ENCODE measurements around the gene TRH.

The TRH gene, protein sequence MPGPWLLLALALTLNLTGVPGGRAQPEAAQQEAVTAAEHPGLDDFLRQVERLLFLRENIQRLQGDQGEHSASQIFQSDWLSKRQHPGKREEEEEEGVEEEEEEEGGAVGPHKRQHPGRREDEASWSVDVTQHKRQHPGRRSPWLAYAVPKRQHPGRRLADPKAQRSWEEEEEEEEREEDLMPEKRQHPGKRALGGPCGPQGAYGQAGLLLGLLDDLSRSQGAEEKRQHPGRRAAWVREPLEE
- 0 to 0.22 (median 0) reads per million in 17 experiments for total RNA-seq

- no peak for DNase-seq
Measured at GRCh38 chr3:129974564-129974832, at the start of gene TRH. Gene TRH (plus strand): TSS chr3:129974720. CDS start chr3:129975817, 1,097 bp downstream.

GRCh38 chr3:129927072-129927471, 47.4 kb upstream of the TRH start:
- no peak for DNase-seq

DNA sequence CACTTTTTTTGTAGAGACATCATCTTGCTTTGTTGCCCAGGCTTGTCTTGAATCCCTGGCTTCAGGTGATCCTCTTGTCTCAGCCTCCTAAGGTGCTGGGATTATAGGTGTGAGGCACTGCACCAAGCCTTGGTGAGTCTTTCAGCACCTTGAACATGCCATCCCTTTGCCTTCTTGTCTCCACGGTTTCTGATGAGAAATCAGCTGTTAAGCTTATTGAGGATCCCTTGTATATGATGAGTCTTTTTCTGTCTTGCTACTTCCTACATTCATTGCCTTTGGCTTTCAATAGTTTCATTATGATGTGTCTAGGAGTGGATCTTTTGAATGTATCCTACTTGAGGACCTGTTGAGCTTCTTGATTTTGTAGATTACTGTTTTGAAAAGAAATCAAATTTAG, 45.1 kb upstream of the TRH start:
- no peak for DNase-seq

- no peak for DNase-seq
Measured at GRCh38 chr3:129933471-129933870, 41.0 kb upstream of the TRH start.

- peak; percentile 41 to 55 (median 45) for DNase-seq
Measured at GRCh38 chr3:129934234-129935123, 40.0 kb upstream of the TRH start.

GRCh38 chr3:129936757-129937156, 37.8 kb upstream of the TRH start:
- DNase-seq = peak; percentile 34 to 63 (median 54)

GRCh38 chr3:129937717-129938116, 36.8 kb upstream of the TRH start:
- no peak for DNase-seq

GRCh38 chr3:129938140-129938930, 36.2 kb upstream of the TRH start:
- no peak for DNase-seq

- no peak for DNase-seq
Measured at GRCh38 chr3:129940086-129940485, 34.4 kb upstream of the TRH start.

DNA sequence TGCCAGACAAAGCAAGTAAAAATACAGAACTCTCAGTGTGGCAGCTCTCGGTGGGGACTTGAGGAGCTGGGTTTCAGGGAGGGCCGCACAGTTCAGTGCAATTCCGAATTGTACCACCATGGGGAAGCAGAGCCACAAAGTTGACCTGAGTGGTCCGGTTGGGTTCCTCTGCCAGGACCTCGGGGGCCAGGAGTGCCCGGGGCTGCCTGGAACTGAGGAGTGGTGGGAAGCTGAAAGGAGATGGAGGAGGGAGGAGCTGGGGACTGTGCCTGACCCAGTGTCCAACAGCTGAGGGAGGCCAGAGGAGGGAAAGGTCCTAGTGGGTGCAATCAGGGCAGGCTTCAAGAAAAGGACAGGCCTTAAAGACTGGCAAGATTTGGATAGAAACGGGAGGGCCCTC, 32.2 kb upstream of the TRH start:
- DNase-seq = peak; percentile 77 to 87 (median 86)

DNA sequence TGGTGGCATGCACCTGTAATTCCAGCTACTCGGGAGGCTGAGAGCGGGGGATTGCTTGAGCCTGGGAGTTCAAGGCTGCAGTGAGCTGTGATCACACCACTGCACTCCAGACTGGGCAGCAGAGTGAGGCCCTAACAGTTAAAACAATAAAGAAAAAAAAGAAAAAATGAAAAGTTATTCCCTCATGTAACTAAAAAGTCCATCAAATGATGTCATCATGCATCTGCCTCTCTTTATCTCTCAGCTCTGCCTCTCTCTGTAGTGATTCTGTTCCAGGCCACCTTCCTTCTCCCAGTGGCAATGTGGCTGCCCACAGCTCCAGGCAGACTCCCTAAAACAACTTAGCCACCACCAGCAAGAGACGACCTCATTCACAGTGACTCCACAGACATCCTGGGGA, 31.5 kb upstream of the TRH start:
- DNase-seq = peak in 1 of 4 experiments; percentile 26

GRCh38 chr3:129944709-129945108, 29.8 kb upstream of the TRH start:
- no peak for DNase-seq

- DNase-seq = peak in 3 of 4 experiments; percentile 37 to 70 (median 65)
Measured at GRCh38 chr3:129947538-129948240, 26.8 kb upstream of the TRH start.

DNA sequence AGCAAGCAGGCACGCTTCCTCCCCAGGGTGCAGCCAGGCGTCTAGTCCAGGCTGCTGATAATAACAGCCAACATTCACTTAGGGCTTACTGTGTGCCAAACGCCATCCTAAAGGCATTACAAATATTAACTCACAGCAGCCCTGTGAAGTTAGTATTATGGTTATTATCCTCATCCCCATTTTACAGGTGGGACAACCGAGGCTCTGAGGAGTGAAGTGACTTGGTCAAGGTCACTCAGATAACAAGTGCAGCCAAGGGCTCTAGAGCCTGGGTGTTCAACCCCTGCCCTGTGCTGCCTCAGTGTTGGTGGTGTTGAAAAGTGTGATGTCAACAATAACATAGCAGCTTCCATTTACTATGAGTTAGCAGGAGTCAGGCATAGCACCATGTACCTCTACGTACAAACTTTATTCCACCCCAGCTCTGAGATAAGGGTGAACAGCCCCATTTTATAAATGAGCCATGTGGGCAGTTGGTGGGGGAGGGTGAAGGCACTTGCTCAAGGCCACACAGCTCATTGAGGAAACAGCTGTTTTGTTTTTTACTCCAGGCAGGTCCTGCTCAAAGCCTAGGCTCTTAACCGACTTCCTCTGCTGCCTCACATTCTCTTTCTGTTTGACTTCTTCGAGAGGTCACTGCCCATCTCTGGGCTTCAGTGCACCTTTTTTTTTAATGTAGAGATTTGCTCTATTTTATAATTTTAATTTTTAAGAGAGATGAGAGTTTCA, 24.0 kb upstream of the TRH start:
- DNase-seq = peak; percentile 50 to 81 (median 72)

DNA sequence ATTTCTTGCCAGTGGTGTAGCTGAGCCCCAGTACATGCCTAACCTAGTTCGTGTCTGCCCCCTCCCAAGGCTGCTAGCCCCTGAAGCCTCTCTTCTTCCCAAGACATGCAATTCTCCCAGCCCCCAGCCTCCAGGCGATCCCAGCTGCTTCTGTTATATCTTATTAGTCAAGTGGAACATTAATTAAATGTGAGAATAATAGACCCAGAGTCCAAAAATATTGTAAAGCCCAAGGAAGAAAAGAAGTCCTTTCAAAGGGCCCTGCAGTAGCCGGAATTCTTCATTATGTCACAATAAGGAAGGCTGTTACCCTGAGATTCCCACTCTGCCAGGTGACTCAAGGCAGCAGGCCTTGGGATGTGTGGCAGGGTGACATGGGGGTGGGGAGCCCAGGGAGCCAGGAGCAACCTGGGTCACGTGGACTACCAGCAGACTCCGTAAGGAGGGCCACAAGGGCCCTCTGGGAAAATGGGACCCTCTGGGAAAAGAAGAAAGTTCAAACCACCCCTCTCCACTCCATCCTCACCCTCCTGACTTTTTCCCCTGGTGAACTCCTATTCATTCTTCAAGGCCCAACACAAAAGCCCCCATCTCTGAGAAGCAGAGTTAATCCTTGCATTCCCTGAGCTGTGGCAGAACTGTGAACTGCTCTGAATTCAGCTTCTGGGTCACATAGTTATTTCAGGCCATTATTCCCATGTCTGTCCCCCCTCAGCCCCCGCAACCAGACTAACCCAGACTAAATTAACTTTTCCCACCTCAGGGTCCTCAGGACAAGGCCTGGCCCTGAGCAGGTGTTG, 21.8 kb upstream of the TRH start:
- DNase-seq = no peak

DNA sequence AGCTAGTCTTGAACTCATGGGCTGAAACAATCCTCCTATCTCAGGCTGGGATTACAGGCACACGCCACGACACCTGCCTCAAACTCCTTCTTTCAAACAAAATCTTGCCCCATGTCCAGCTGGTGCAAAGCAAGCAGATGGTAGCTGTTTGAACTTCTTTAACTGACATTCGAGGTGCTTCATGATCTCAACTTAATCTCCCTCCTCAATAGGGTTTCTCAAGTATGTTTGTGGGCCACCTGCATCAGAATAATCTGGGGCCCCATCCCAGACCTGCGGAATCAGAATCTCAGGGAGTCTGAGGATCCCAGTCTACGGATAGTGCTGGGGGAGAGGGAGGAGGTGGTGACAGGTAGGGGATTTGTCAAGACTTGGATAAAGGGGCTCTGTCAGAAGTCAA, 20.9 kb upstream of the TRH start:
- no peak for DNase-seq

DNA sequence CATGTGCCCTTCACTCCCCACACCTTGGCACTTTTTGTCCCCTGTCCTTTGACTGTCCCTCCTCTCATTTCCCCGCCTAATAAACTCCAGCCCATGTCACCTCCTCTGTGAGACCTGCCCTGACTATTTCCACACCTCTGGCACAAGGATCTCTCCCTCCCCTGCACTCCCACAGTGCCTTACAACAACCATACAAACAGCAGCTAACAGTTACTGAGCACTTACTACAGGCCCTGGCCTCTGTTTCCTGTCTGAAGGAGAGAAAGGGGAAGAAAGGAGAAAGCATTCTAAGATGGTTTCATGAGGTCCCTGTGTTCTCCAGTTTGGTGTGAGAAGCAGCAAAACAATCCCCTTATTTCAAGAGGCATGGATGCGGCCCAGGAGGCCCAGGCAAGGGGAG, 20.0 kb upstream of the TRH start:
- DNase-seq = peak; percentile 33 to 82 (median 70)

DNA sequence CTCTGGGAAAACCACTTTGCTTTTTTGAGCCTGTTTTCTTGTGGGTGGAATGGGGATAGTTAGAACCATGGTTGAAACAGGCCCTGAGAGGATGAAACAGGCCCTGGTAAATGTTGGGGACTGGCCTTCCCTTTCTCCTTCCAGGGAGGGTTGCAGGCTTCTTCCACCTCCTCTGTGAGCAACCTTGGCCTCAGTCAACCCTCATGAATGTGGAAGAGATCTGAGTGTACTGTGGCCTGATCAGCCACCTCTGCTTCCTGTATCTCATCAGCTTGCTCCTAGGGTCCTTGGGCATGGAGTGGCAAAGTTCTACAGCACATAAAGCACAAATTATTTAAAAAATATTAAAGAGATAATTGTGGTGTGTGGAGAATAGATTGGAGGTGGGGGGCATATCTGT, 17.6 kb upstream of the TRH start:
- peak; percentile 32 to 67 (median 62) for DNase-seq

DNA sequence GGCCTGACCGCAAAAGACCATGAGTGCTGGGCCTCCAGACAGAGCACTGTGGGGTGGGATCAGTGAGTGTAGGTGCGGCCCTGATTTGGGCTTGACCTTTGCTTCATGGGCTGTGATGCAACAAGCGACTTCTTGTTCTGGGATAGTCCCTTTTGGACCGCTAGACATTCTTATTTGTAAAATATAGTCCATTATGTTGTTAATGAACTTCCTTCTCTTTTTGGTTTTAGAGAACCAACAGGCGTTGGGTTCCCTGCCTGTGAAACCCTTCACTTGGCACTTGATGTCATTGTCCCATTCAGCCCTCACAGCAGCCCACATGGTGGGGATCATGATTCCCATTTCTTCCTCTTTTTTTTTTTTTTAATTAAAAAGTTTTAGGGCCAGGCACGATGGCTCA, 15.8 kb upstream of the TRH start:
- DNase-seq = peak; percentile 77 to 91 (median 88)

GRCh38 chr3:129961141-129961541, 13.4 kb upstream of the TRH start:
- peak in 3 of 4 experiments; percentile 24 to 48 (median 34) for DNase-seq

DNA sequence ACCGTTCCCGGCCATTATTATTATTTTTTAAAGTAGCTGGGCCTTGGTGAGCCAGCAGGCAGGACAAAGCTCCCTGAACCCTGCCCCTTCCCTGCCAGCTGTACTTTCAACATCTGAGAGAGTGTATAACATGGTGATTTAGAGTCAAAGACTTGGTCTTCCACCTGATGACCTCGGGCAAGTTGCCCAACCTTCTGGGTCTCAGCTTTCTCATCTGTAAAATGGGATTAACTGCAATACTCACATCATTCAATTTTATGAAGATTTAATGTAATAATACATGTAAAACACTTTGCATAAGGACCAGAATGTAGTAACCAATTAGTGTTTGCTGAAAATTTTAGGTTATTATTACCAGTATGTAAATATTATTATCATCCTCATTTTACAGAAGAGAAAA, 11.9 kb upstream of the TRH start:
- no peak for DNase-seq
